PC-3 (cell line): ENCODE results near the gene NOXA1. TPM values are rescaled to one million over a fixed set of nuclear protein-coding genes. Genes with fewer than 3 reads are reported as not detected.
A peak's percentile ranks its signal among the peaks of the same experiment; 100 is the strongest.

Experiments used
- ATAC-seq: fragments of 200-7000 bp; cut with Tn5 transposase; 2 replicates; pipeline ENCODE4 v1.9.1; 2020; ENCODE audit warnings: mild to moderate bottlenecking, moderate library complexity
- BruUV-seq: library from RNA; stranded (reverse); fragments of 400-500 nt; replicated peaks from 2 replicates; lab custom pipeline; 2021; lab: Mats Ljungman, UMichigan
- CTCF ChIA-PET: fragments of 300-600 bp; sonication (Branson Sonifier 250); formaldehyde crosslinking; loops from one replicate; lab custom pipeline; 2022; ENCODE audit warnings: antibody characterized with exemption; lab: Charles Lee
- POLR2A ChIA-PET: fragments of 300-600 bp; sonication (Branson Sonifier 250); formaldehyde crosslinking; loops from one replicate; lab custom pipeline; 2022; ENCODE audit warnings: antibody characterized with exemption; ENCODE audit not compliant: unreplicated experiment; lab: Charles Lee
- DNase-seq: peaks from one replicate; pipeline ENCODE4 v3.0.0-alpha.2; 2015
- H2AFZ ChIP-seq: fragments of 300-600 bp; sonication (generic); 2 replicates; pipeline ENCODE4 v1.6.0; 2016; ENCODE audit warnings: antibody characterized with exemption, low read length
- H3F3A ChIP-seq: fragments of 300-600 bp; sonication (generic); one replicate; pipeline ENCODE4 v1.6.0; 2017; ENCODE audit warnings: antibody characterized with exemption, low read length, control low read depth, mild to moderate bottlenecking; ENCODE audit not compliant: unreplicated experiment
- H3K27ac ChIP-seq: fragments of 300-600 bp; sonication (generic); 2 replicates; pipeline ENCODE4 v1.5.1; 2016; ENCODE audit warnings: mild to moderate bottlenecking, low read length
- H3K27me3 ChIP-seq: fragments of 300-600 bp; sonication (generic); 2 replicates; pipeline ENCODE4 v1.6.1; 2016; ENCODE audit warnings: low read length, mixed read lengths
- H3K36me3 ChIP-seq: fragments of 300-600 bp; sonication (generic); 2 replicates; pipeline ENCODE4 v1.6.1; 2016; ENCODE audit warnings: low read depth, mixed run types, low read length, mixed read lengths
- H3K4me1 ChIP-seq: fragments of 300-600 bp; sonication (generic); 2 replicates; pipeline ENCODE4 v1.5.1; 2016; ENCODE audit warnings: low read length; ENCODE audit not compliant: insufficient read depth
- H3K4me2 ChIP-seq: fragments of 300-600 bp; sonication (generic); 2 replicates; pipeline ENCODE4 v1.6.0; 2016; ENCODE audit warnings: low read length
- H3K4me3 ChIP-seq: fragments of 300-600 bp; sonication (generic); 2 replicates; pipeline ENCODE4 v1.5.1; 2016; ENCODE audit warnings: mild to moderate bottlenecking, low read length, mixed read lengths
- H3K79me2 ChIP-seq: fragments of 300-600 bp; sonication (generic); 2 replicates; pipeline ENCODE4 v1.6.1; 2017; ENCODE audit warnings: low read length, mixed read lengths
- H3K9ac ChIP-seq: fragments of 300-600 bp; sonication (generic); 2 replicates; pipeline ENCODE4 v1.6.0; 2016; ENCODE audit warnings: mild to moderate bottlenecking, low read length
- H3K9me2 ChIP-seq: fragments of 300-600 bp; sonication (generic); replicated peaks from 2 replicates; pipeline ENCODE4 v1.6.1; 2016; ENCODE audit warnings: mixed run types, low read length, mixed read lengths
- H3K9me3 ChIP-seq: fragments of 300-600 bp; sonication (generic); 2 replicates; pipeline ENCODE4 v1.6.1; 2016; ENCODE audit warnings: low read length, mixed read lengths
- H4K20me1 ChIP-seq: fragments of 300-600 bp; sonication (generic); 2 replicates; pipeline ENCODE4 v1.6.1; 2016; ENCODE audit warnings: low read length, mixed read lengths
- EZH2 ChIP-seq: fragments of 300-600 bp; sonication (generic); IDR thresholded peaks from one replicate; pipeline ENCODE4 v1.6.1; 2017; ENCODE audit warnings: antibody characterized with exemption, mild to moderate bottlenecking, low read length; ENCODE audit not compliant: unreplicated experiment
- EZH2phosphoT487 ChIP-seq: fragments of 300-600 bp; sonication (generic); IDR thresholded peaks from 2 replicates; pipeline ENCODE4 v1.6.1; 2018; ENCODE audit warnings: mild to moderate bottlenecking, antibody characterized with exemption, low read length, borderline replicate concordance
- intact Hi-C: fragments of 100-400 bp; cut with micrococcal nuclease; formaldehyde crosslinking; loops from 2 replicates; pipeline ENCODE4 v1.9.0; 2023
- total RNA-seq: library from RNA; depleted of rRNA; stranded (reverse); fragments of >200 nt; gene quantifications from 2 replicates; pipeline ENCODE4 v1.2.3, GENCODE V29; 2014
- TF ChIP-seq, protein P1 (sequence below): fragments of 300-600 bp; sonication (generic); conservative IDR thresholded peaks from 2 replicates; pipeline ENCODE4 v1.5.1; 2017; ENCODE audit warnings: antibody characterized with exemption, low read depth, mild to moderate bottlenecking, low read length

The NOXA1 gene
- total RNA-seq, 1 experiment from 2014 or later, result 0.51 TPM

DNA sequence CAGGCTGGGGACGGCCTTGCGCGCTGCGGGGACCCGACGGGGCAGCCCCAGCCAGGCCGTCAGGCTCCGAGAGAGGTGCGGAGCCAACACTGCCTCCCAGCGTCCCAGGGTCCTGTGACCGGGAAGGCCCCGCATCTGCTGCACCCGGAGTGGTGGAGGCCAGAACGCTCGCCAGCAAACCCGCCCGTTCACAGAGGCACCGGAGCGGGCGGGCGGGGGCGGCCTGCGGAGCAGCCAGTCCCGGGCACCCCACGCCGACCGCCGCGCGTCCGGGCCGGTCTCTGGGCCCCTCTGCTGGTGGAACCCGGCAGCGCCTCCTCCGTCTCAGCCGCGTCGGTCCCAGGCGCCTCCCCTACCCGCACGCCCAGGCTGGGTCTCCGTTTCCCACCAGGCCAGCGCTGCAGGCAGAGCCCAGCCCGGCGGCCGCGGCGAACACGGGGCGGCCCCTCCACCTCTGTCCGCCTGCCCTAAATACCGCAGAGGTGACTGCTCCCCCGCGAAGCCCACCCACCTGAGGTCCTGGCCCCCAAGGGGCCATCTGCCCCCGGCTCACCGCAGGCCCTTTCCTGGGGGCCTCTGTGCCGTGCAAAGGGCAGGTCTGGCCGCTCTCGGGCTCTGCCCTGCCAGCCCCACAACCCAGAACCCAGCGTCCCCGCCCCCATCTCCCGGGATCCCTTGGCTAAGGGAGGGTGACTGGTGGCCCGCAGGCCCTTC is 16.2 kb upstream of the NOXA1 start:
- peak overlapping the region; percentile 50; the same call in 1 of the 2 replicates for H3K4me3 ChIP-seq
- ChIA-PET POLR2A (no interaction called here), CTCF (no interaction called here)
- ATAC-seq (peak; percentile 61), DNase-seq (peak; percentile 32)
- no peaks in the 10 kb centered on the region for H3F3A ChIP-seq
- H3K9ac ChIP-seq, result no peak overlapping the region
- BruUV-seq, result no TSS peak
- peak overlapping the region; percentile 66 for H3K4me2 ChIP-seq
- 0 out of 2 replicates have a peak overlapping the region, but pooled peaks have one; percentile 10 for H2AFZ ChIP-seq
- H3K27ac ChIP-seq, result no peak overlapping the region
- H3K9me3 ChIP-seq, result no peaks in the 10 kb centered on the region
- no peaks in the 10 kb centered on the region for H3K27me3 ChIP-seq
- no peaks in the 10 kb centered on the region for H3K9me2 ChIP-seq
- H4K20me1 ChIP-seq, result no peaks in the 10 kb centered on the region
- intact Hi-C loops, result no loop called here
- no peak for TF ChIP-seq EZH2phosphoT487
- TF ChIP-seq, protein P1, sequence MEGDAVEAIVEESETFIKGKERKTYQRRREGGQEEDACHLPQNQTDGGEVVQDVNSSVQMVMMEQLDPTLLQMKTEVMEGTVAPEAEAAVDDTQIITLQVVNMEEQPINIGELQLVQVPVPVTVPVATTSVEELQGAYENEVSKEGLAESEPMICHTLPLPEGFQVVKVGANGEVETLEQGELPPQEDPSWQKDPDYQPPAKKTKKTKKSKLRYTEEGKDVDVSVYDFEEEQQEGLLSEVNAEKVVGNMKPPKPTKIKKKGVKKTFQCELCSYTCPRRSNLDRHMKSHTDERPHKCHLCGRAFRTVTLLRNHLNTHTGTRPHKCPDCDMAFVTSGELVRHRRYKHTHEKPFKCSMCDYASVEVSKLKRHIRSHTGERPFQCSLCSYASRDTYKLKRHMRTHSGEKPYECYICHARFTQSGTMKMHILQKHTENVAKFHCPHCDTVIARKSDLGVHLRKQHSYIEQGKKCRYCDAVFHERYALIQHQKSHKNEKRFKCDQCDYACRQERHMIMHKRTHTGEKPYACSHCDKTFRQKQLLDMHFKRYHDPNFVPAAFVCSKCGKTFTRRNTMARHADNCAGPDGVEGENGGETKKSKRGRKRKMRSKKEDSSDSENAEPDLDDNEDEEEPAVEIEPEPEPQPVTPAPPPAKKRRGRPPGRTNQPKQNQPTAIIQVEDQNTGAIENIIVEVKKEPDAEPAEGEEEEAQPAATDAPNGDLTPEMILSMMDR, result peak; percentile 50
- no peaks in the 10 kb centered on the region for H3K79me2 ChIP-seq
- peaks cover 11% of the 10 kb centered on the region for H3K4me1 ChIP-seq
- no peaks in the 10 kb centered on the region for H3K36me3 ChIP-seq

DNA sequence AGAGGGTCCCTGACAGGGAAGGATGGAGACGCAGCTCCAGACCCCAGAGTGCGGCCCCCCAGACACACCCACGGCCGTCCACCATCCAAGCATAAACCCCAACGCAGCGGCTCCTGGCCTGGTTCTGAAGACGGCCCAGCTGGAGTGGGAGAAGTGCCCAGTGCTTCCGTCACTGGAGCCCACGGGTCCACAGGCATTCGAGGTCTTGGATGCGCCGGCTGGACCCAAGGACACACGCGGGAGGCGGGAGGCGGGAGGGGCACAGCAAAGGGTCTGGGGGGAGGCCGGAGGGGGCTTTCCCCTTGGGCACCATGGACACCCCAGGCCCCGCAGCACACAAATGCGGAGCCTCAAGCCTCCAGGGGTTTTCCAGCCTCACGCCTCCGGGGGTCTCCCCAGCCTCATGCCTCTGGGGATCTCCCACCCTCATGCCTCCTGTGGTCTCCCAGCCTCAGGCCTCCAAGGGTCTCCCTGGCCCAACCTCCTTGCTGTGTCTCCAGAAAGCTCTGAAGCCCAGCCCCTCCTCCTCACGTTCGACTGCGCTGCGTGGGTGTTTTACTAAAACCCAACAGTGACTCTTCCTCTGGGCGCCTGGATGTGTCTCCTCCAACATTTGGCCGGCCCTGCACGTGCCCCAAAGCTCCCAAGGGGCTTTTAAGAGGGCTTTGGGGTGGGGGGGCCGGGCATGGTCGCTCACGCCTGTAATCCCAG is 15.4 kb upstream of the NOXA1 start:
- peaks cover 18% of the 10 kb centered on the region for H3K4me1 ChIP-seq
- DNase-seq (no peak), ATAC-seq (no peak)
- no TSS peak for BruUV-seq
- H3K27me3 ChIP-seq, result no peaks in the 10 kb centered on the region
- H4K20me1 ChIP-seq, result no peaks in the 10 kb centered on the region
- H3K36me3 ChIP-seq, result no peaks in the 10 kb centered on the region
- H3K9ac ChIP-seq, result no peak overlapping the region
- intact Hi-C loops, result no loop called here
- H3K9me3 ChIP-seq, result no peaks in the 10 kb centered on the region
- H3K79me2 ChIP-seq, result peaks cover 3% of the 10 kb centered on the region; the same call in 1 of the 2 replicates
- CTCF ChIA-PET, result no interaction called here
- no peak for TF ChIP-seq EZH2phosphoT487
- H3K4me2 ChIP-seq, result peak overlapping the region; percentile 66
- no peaks in the 10 kb centered on the region for H3K9me2 ChIP-seq
- no peak overlapping the region for H2AFZ ChIP-seq
- H3K27ac ChIP-seq, result no peak overlapping the region
- H3F3A ChIP-seq, result no peaks in the 10 kb centered on the region
- peak overlapping the region; percentile 50; the same call in 1 of the 2 replicates for H3K4me3 ChIP-seq
- POLR2A ChIA-PET, result no interaction called here

- H3K9me3 ChIP-seq, result no peaks in the 10 kb centered on the region
- H3K4me3 ChIP-seq, result no peak overlapping the region
- POLR2A ChIA-PET, result no interaction called here
- no peak overlapping the region for H3K27ac ChIP-seq
- no peak overlapping the region for H3K4me2 ChIP-seq
- no peaks in the 10 kb centered on the region for H4K20me1 ChIP-seq
- intact Hi-C loops, result no loop called here
- H3K79me2 ChIP-seq, result peaks cover 3% of the 10 kb centered on the region; the same call in 1 of the 2 replicates
- no peaks in the 10 kb centered on the region for H3K36me3 ChIP-seq
- no peaks in the 10 kb centered on the region for H3K9me2 ChIP-seq
- H3K9ac ChIP-seq, result no peak overlapping the region
- peaks cover 21% of the 10 kb centered on the region for H3K4me1 ChIP-seq
- H3K27me3 ChIP-seq, result no peaks in the 10 kb centered on the region
- no TSS peak for BruUV-seq
- no peak for DNase-seq
- no peak for ATAC-seq
- H2AFZ ChIP-seq, result no peak overlapping the region
- CTCF ChIA-PET, result no interaction called here
- TF ChIP-seq EZH2phosphoT487 (no peak), EZH2 (no peak)
- TF ChIP-seq, protein P1, result no peak
- no peaks in the 10 kb centered on the region for H3F3A ChIP-seq
Observed at GRCh38 chr9:137408651-137409405, 14.4 kb upstream of the NOXA1 start.
